Activated CD4-positive, alpha-beta memory T cell treated with anti-CD3 and anti-CD28 coated beads for 36 hours (primary cell): Measurements from ENCODE around the gene MSANTD1. TPM values are rescaled to one million over a fixed set of nuclear protein-coding genes. Genes with fewer than 3 reads are reported as not detected.

Experiments used
- CTCF ChIA-PET: fragments of 350-600 bp; sonication (Branson Sonifier 250); formaldehyde crosslinking; loops from one replicate; lab custom pipeline; 2021; ENCODE audit warnings: antibody characterized with exemption, inconsistent platforms; lab: Charles Lee
- POLR2A ChIA-PET: fragments of 350-600 bp; sonication (Branson Sonifier 250); formaldehyde crosslinking; loops from one replicate; lab custom pipeline; 2021; ENCODE audit warnings: antibody characterized with exemption; lab: Charles Lee
- DNase-seq: peaks from one replicate; pipeline ENCODE4 v3.0.0-alpha.2; 2020
- H3K27ac Mint-ChIP-seq: one replicate; pipeline ENCODE4 v1.8.0; 2021; ENCODE audit warnings: mixed read lengths
- H3K27me3 Mint-ChIP-seq: one replicate; pipeline ENCODE4 v1.8.0; 2021; ENCODE audit warnings: mixed read lengths
- H3K36me3 Mint-ChIP-seq: one replicate; pipeline ENCODE4 v1.8.0; 2021; ENCODE audit warnings: mixed read lengths
- H3K4me1 Mint-ChIP-seq: one replicate; pipeline ENCODE4 v1.8.0; 2021; ENCODE audit warnings: low read depth, mixed read lengths
- H3K4me3 Mint-ChIP-seq: one replicate; pipeline ENCODE4 v1.8.0; 2021; ENCODE audit warnings: mild to moderate bottlenecking, mixed read lengths
- H3K9me3 Mint-ChIP-seq: one replicate; pipeline ENCODE4 v1.8.0; 2021; ENCODE audit warnings: mixed read lengths
- intact Hi-C: fragments of 100-400 bp; cut with micrococcal nuclease; formaldehyde crosslinking; loops from one replicate; pipeline ENCODE4 v1.15.1; 2023
- total RNA-seq, 2 experiments: library from RNA; stranded (reverse); gene quantifications; one replicate each; pipeline ENCODE4 v1.2.3, GENCODE V29; 2021

Gene MSANTD1
- total RNA-seq, 2 experiments from 2014 or later, result 0.39 to 0.45 TPM

DNA sequence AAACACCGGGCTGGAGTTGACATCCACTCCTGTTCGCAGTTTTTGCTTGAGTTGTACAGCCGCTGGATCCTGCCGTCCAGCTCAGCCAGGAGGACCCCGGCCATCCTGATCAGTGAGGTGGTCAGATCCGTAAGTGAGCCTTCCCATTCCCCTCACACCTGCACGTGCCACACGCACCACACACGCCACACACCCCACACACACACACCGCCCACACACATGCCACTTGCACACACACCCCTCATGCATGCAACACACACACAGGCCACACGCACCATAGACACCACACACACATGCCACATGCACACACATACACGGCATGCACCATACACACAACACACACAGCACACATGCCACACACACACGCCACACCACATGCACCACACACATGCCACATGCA, 20.1 kb upstream of the MSANTD1 start:
- POLR2A ChIA-PET, result no interaction called here
- intact Hi-C loops, result no loop called here
- H3K4me1 Mint-ChIP-seq, result no peaks in the 10 kb centered on the region
- no peak overlapping the region for H3K4me3 Mint-ChIP-seq
- CTCF ChIA-PET, result no interaction called here
- no peaks in the 10 kb centered on the region for H3K27me3 Mint-ChIP-seq
- H3K9me3 Mint-ChIP-seq, result no peaks in the 10 kb centered on the region
- peaks cover 31% of the 10 kb centered on the region for H3K36me3 Mint-ChIP-seq
- no peak for DNase-seq
- H3K27ac Mint-ChIP-seq, result no peak overlapping the region

- no peak for DNase-seq
- ChIA-PET CTCF (no interaction called here), POLR2A (no interaction called here)
- Mint-ChIP-seq H3K36me3 (peaks cover 32% of the 10 kb centered on the region), H3K9me3 (no peaks in the 10 kb centered on the region), H3K4me1 (no peaks in the 10 kb centered on the region), H3K4me3 (no peak overlapping the region), H3K27me3 (no peaks in the 10 kb centered on the region), H3K27ac (no peak overlapping the region)
- intact Hi-C loops, result no loop called here
These were observed 19.6 kb upstream of the MSANTD1 start for GRCh38 chr4:3229328-3229727.

DNA sequence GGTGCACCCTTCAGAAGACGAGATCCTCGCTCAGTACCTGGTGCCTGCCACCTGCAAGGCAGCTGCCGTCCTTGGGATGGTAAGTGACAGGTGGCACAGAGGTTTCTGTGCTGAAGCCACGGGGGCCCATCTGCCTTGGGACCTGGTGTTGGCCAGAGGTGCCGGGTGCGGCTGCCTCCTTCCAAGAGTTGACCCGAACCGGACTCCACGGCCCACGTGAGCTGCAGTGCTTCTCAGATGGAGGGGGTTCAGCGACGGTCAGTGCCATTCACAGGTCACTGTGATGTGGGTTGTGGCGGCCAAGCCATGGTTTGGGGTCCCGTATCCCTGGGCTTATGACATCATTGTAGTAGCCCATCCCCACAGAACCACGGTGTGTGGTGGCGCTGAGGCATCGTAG, 19.0 kb upstream of the MSANTD1 start:
- DNase-seq, result no peak
- intact Hi-C loops, result no loop called here
- H3K27ac Mint-ChIP-seq, result no peak overlapping the region
- no peaks in the 10 kb centered on the region for H3K9me3 Mint-ChIP-seq
- ChIA-PET CTCF (no interaction called here), POLR2A (no interaction called here)
- no peaks in the 10 kb centered on the region for H3K27me3 Mint-ChIP-seq
- no peaks in the 10 kb centered on the region for H3K4me1 Mint-ChIP-seq
- no peak overlapping the region for H3K4me3 Mint-ChIP-seq
- H3K36me3 Mint-ChIP-seq, result peaks cover 32% of the 10 kb centered on the region

- H3K4me1 Mint-ChIP-seq, result no peaks in the 10 kb centered on the region
- no peak overlapping the region for H3K4me3 Mint-ChIP-seq
- CTCF ChIA-PET, result no interaction called here
- POLR2A ChIA-PET, result no interaction called here
- no peaks in the 10 kb centered on the region for H3K9me3 Mint-ChIP-seq
- H3K36me3 Mint-ChIP-seq, result peaks cover 35% of the 10 kb centered on the region
- peak overlapping the region; percentile 2 for H3K27ac Mint-ChIP-seq
- no peak for DNase-seq
- H3K27me3 Mint-ChIP-seq, result no peaks in the 10 kb centered on the region
- intact Hi-C loops, result no loop called here
These were observed 17.5 kb upstream of the MSANTD1 start for GRCh38 chr4:3231471-3231870.

DNA sequence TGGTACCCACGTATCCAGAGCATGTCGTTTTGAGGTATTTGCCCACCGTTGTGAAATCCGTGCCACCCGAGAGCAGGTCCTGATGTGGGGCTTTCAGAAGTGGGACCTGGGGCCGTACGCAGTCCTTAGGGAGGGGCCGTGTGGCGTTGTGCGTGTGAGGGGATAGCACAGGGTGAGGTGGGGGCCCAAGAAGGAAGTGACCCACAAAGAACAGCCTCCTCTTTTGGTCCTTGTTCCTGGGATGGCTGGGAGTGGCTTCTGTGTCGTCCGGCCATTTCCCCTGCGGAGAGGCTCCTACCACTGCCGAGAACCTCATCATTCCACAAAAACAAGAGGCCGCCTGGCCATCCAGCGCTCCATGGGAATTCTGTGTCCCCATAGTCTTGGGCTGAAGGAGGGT, 17.0 kb upstream of the MSANTD1 start:
- no peak overlapping the region for H3K4me3 Mint-ChIP-seq
- H3K27me3 Mint-ChIP-seq, result no peaks in the 10 kb centered on the region
- H3K4me1 Mint-ChIP-seq, result no peaks in the 10 kb centered on the region
- DNase-seq, result no peak
- ChIA-PET CTCF (no interaction called here), POLR2A (no interaction called here)
- H3K27ac Mint-ChIP-seq, result no peak overlapping the region
- peaks cover 32% of the 10 kb centered on the region for H3K36me3 Mint-ChIP-seq
- H3K9me3 Mint-ChIP-seq, result no peaks in the 10 kb centered on the region
- intact Hi-C loops, result no loop called here

DNA sequence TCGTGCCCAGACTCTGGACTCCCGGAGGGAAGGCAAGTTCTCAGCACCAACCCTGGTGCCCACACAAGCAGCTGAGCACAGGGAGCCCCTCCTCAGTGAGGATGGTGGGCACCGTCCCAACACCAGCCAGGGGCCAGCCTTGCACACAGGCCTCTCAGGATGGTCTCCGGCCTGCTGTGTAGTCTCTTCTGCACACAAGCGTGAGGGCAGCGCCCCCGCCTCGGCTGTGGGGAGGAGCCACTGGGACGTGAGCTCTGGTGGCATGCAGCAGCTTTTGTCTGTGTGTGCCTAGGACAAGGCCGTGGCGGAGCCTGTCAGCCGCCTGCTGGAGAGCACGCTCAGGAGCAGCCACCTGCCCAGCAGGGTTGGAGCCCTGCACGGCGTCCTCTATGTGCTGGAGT, 16.1 kb upstream of the MSANTD1 start:
- POLR2A ChIA-PET, result no interaction called here
- CTCF ChIA-PET, result no interaction called here
- Mint-ChIP-seq H3K4me1 (no peaks in the 10 kb centered on the region), H3K4me3 (no peak overlapping the region), H3K27ac (no peak overlapping the region), H3K27me3 (no peaks in the 10 kb centered on the region), H3K36me3 (peaks cover 32% of the 10 kb centered on the region), H3K9me3 (no peaks in the 10 kb centered on the region)
- DNase-seq, result no peak
- intact Hi-C loops, result no loop called here

DNA sequence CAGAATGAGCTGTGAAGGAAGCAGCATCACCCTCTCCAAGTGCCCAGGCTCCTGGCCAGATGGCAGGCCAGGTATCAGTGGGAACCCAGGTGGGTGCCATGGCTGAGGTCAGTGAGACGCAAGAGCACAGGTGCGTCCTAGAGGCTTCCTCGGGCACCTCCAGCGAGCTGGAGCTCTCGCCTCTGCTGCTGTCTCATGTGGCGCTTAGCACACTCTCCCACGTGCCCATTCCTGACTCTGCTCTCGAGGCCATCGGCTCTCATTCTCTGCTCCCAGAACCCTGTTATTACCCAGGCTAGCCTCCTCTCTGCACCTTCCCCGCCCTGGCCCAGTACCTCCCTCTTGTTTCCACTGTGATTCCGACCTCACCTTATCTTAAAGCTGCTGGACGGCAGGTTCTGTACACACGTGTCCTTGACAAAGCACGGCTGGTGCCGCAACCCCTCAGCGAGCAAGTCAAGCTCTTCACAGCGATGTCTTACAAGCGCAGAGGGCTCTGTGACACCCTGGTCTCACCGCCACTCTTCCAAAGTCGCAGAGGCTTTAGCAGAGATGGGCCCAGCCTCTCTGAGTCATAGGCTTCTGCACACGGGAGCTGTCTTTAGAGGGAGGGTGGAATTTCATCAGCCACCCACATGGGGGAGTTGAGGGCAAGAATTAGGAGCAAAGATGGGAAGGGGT, 15.4 kb upstream of the MSANTD1 start:
- no peak overlapping the region for H3K27ac Mint-ChIP-seq
- ChIA-PET POLR2A (interaction anchor here (0.7 kb wide), 1 partner anchor 10 kb away, joined by 3 read pairs; no protein-coding TSS in a partner anchor), CTCF (no interaction called here)
- no peak overlapping the region for H3K4me3 Mint-ChIP-seq
- no peaks in the 10 kb centered on the region for H3K9me3 Mint-ChIP-seq
- intact Hi-C loops, result no loop called here
- no peaks in the 10 kb centered on the region for H3K4me1 Mint-ChIP-seq
- H3K27me3 Mint-ChIP-seq, result no peaks in the 10 kb centered on the region
- no peak for DNase-seq
- H3K36me3 Mint-ChIP-seq, result peaks cover 36% of the 10 kb centered on the region

DNA sequence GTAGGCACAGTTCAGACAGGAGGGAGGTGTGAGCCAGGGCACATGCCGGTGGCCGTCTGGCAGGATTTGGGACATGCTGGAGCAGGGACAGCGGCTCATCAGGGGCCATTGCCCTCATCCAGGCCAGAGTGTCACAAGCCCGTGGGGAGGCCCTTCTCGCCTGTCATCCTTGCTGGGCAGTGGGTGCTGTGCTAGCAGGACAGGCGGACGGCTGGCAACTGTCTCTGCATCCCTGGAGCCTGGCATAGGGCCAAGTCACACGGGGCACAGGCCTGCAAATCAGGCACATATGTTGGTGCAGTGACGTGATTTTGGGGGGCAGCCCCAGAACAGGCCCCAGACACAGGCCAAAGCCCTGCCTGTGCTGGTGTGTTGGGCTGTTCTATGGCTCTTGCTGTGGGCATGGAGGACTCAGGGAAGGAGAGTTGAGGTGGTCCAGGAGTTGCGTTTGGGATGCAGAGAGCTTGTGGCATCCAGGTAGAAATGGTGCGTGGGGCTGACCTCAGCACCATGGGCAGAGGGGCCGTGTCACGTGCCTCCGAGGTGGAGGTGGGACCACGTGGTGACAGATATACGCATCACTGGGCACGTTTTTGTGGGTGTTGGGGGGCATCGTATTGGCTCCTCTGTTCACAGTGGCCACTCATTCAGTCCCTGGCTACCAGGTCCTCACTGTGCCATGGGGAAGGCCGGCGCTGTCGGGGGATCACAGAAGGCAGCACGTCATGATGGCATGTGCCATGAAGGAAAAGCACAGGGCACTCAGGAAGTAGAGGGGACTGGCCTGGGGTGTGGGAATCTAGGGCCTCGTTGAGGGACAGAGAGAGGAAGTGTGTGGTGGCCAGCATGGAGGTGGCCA, 14.6 kb upstream of the MSANTD1 start:
- ChIA-PET CTCF (no interaction called here), POLR2A (no interaction called here)
- H3K4me3 Mint-ChIP-seq, result no peak overlapping the region
- H3K4me1 Mint-ChIP-seq, result no peaks in the 10 kb centered on the region
- DNase-seq, result no peak
- intact Hi-C loops, result no loop called here
- H3K9me3 Mint-ChIP-seq, result no peaks in the 10 kb centered on the region
- H3K27me3 Mint-ChIP-seq, result no peaks in the 10 kb centered on the region
- no peak overlapping the region for H3K27ac Mint-ChIP-seq
- H3K36me3 Mint-ChIP-seq, result peaks cover 29% of the 10 kb centered on the region

GRCh38 chr4:3235030-3235345, 14.0 kb upstream of the MSANTD1 start:
- intact Hi-C loops, result no loop called here
- no peaks in the 10 kb centered on the region for H3K27me3 Mint-ChIP-seq
- POLR2A ChIA-PET, result no interaction called here
- H3K9me3 Mint-ChIP-seq, result no peaks in the 10 kb centered on the region
- CTCF ChIA-PET, result no interaction called here
- H3K4me1 Mint-ChIP-seq, result no peaks in the 10 kb centered on the region
- no peak overlapping the region for H3K27ac Mint-ChIP-seq
- H3K36me3 Mint-ChIP-seq, result peaks cover 24% of the 10 kb centered on the region
- DNase-seq, result no peak
- H3K4me3 Mint-ChIP-seq, result no peak overlapping the region

DNA sequence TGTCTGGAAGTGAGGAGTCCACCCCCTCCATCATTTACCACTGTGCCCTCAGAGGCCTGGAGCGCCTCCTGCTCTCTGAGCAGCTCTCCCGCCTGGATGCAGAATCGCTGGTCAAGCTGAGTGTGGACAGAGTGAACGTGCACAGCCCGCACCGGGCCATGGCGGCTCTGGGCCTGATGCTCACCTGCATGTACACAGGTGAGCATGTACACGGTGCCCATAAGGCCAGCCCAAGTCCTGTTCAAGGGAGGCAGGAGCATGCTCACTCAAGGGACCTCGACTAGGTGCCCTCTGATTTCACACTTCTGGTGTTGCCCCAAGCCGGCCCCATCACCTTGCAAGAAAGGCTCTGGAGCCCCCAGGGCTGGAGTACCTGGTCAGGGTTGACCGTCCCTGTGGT, 13.4 kb upstream of the MSANTD1 start:
- H3K27ac Mint-ChIP-seq, result no peak overlapping the region
- H3K36me3 Mint-ChIP-seq, result peaks cover 19% of the 10 kb centered on the region
- CTCF ChIA-PET, result no interaction called here
- no peaks in the 10 kb centered on the region for H3K4me1 Mint-ChIP-seq
- no peak for DNase-seq
- H3K27me3 Mint-ChIP-seq, result no peaks in the 10 kb centered on the region
- POLR2A ChIA-PET, result interaction anchor here (0.6 kb wide), 1 partner anchor 24 kb away, joined by 3 read pairs; no protein-coding TSS in a partner anchor
- H3K4me3 Mint-ChIP-seq, result no peak overlapping the region
- no peaks in the 10 kb centered on the region for H3K9me3 Mint-ChIP-seq
- intact Hi-C loops, result no loop called here

DNA sequence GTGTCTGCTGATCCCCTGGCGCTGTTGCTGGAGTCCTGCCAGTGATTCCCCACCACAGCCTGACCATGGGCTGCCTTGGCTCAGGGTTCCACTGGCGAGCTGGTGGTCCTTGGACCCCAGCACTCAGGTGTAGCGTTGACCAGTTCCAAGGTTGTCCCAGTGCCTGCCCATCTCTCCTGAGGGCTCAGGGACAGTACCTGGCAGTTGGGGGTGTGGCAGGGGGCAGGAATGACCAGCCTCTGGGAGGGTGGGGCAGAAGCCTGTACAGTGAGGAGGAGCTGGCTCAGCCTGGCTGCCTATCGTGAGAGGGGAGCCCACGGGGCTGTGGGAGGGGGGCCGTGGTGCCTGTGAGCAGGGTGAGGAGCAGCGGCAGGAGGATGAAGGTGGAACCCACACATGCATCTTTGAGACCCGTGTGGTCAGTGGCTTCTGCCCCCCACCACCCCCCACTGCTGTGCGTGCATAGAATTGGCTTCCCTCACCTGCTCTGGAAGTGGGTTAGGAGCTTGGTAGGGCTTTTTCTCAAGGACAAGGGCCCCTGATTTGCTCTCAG, 12.6 kb upstream of the MSANTD1 start:
- ChIA-PET CTCF (no interaction called here), POLR2A (interaction anchor here (0.6 kb wide), 1 partner anchor 23 kb away, joined by 3 read pairs; no protein-coding TSS in a partner anchor)
- intact Hi-C loops, result no loop called here

GRCh38 chr4:3237266-3237665, 11.7 kb upstream of the MSANTD1 start:
- CTCF ChIA-PET, result no interaction called here
- DNase-seq, result no peak
- Mint-ChIP-seq H3K36me3 (peaks cover 14% of the 10 kb centered on the region), H3K27ac (no peak overlapping the region), H3K4me3 (no peak overlapping the region), H3K9me3 (no peaks in the 10 kb centered on the region), H3K4me1 (peaks cover 1% of the 10 kb centered on the region), H3K27me3 (no peaks in the 10 kb centered on the region)
- intact Hi-C loops, result no loop called here
- POLR2A ChIA-PET, result no interaction called here

More for the DNA sequence above, 12.6 kb upstream of the MSANTD1 start:
- DNase-seq, result no peak
- Mint-ChIP-seq H3K27me3 (no peaks in the 10 kb centered on the region), H3K4me3 (no peak overlapping the region), H3K9me3 (no peaks in the 10 kb centered on the region), H3K27ac (no peak overlapping the region), H3K36me3 (peaks cover 15% of the 10 kb centered on the region), H3K4me1 (no peaks in the 10 kb centered on the region)
